Dendritic cell treated with granulocyte-macrophage colony-stimulating factor and Interleukin-4, amounts not matched to agents 40 ng/mL and 50 ng/mL, for 4 days (primary cell): Measurements from ENCODE around the gene ERGIC1.
"Not testable (repeated sequence)": the region's sequence is repeated elsewhere in the genome, so short reads cannot be mapped to it uniquely, and the experiment has no call there.

Experiments used
- H3K27ac Mint-ChIP-seq: one replicate; pipeline ENCODE4 v1.8.0; 2022; ENCODE audit warnings: mild to moderate bottlenecking, mixed read lengths
- H3K27me3 Mint-ChIP-seq: one replicate; pipeline ENCODE4 v1.8.0; 2022; ENCODE audit warnings: mild to moderate bottlenecking, mixed read lengths
- H3K36me3 Mint-ChIP-seq: one replicate; pipeline ENCODE4 v1.8.0; 2022; ENCODE audit warnings: low read depth, mixed read lengths
- H3K4me1 Mint-ChIP-seq: one replicate; pipeline ENCODE4 v1.8.0; 2022; ENCODE audit warnings: low read depth, mixed read lengths
- H3K4me3 Mint-ChIP-seq: one replicate; pipeline ENCODE4 v1.8.0; 2022; ENCODE audit warnings: mild to moderate bottlenecking, moderate library complexity, mixed read lengths
- H3K9me3 Mint-ChIP-seq: one replicate; pipeline ENCODE4 v1.8.0; 2022; ENCODE audit warnings: mixed read lengths
- intact Hi-C: fragments of 100-400 bp; cut with micrococcal nuclease; formaldehyde crosslinking; loops from one replicate; pipeline ENCODE4 v1.15.0; 2022

ERGIC1 gene

GRCh38 chr5:172862165-172862801, 28.2 kb downstream of the ERGIC1 start:
- no peak overlapping the region for H3K27ac Mint-ChIP-seq
- peaks cover 23% of the 10 kb centered on the region for H3K4me1 Mint-ChIP-seq
- no peaks in the 10 kb centered on the region for H3K27me3 Mint-ChIP-seq
- intact Hi-C loops: no loop called here
- H3K36me3 Mint-ChIP-seq: peaks cover 7% of the 10 kb centered on the region
- H3K9me3 Mint-ChIP-seq: no peaks in the 10 kb centered on the region
- H3K4me3 Mint-ChIP-seq: no peak overlapping the region

DNA sequence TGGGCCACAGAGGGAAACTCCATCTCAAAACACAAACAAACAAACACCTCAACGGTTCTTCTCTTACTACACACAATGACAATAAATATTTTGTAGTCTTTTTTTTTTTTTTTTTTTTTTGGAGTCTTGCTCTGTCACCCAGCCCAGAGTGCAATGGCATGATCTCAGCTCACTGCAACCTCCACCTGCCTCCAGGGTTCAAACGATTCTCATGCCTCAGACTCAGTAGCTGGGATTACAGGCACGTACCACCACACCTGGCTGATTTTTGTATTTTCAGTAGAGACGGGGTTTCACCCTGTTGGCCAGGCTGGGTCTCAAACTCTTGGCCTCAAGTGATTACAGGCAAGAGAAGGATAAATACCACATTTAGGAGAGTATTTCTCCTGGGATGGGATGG, 30.1 kb downstream of the ERGIC1 start:
- peaks cover 29% of the 10 kb centered on the region for H3K4me1 Mint-ChIP-seq
- H3K36me3 Mint-ChIP-seq, intact Hi-C loops, H3K27ac Mint-ChIP-seq, H3K9me3 Mint-ChIP-seq, H3K4me3 Mint-ChIP-seq, H3K27me3 Mint-ChIP-seq: not testable (repeated sequence)

GRCh38 chr5:172864747-172865146, 30.7 kb downstream of the ERGIC1 start:
- Mint-ChIP-seq H3K36me3 (no peaks in the 10 kb centered on the region), H3K9me3 (no peaks in the 10 kb centered on the region), H3K27ac (no peak overlapping the region), H3K27me3 (no peaks in the 10 kb centered on the region), H3K4me1 (peaks cover 29% of the 10 kb centered on the region), H3K4me3 (no peak overlapping the region)
- intact Hi-C loops: no loop called here

DNA sequence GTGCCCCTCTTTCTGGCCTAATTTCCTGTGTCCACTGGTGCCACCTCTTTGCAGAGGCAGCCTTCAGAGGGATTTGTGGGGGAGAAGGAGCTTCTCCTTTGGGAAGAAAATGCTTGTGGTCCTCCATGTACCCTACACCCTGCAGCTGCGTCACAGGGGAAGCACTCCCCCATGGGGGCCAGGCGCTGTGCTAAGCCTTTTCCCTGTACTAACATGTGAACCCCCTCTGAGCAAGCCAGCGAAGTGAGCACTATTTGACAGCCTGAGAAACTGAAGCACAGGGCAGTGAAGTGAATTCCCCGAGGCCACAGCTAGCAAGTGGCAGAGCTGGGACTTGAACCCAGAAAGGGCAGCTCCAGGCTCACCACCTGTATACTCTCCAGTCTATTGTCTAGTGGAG, 32.3 kb downstream of the ERGIC1 start:
- H3K4me1 Mint-ChIP-seq: peaks cover 19% of the 10 kb centered on the region
- no peak overlapping the region for H3K27ac Mint-ChIP-seq
- H3K4me3 Mint-ChIP-seq: no peak overlapping the region
- intact Hi-C loops: no loop called here
- no peaks in the 10 kb centered on the region for H3K9me3 Mint-ChIP-seq
- no peaks in the 10 kb centered on the region for H3K36me3 Mint-ChIP-seq
- H3K27me3 Mint-ChIP-seq: no peaks in the 10 kb centered on the region

DNA sequence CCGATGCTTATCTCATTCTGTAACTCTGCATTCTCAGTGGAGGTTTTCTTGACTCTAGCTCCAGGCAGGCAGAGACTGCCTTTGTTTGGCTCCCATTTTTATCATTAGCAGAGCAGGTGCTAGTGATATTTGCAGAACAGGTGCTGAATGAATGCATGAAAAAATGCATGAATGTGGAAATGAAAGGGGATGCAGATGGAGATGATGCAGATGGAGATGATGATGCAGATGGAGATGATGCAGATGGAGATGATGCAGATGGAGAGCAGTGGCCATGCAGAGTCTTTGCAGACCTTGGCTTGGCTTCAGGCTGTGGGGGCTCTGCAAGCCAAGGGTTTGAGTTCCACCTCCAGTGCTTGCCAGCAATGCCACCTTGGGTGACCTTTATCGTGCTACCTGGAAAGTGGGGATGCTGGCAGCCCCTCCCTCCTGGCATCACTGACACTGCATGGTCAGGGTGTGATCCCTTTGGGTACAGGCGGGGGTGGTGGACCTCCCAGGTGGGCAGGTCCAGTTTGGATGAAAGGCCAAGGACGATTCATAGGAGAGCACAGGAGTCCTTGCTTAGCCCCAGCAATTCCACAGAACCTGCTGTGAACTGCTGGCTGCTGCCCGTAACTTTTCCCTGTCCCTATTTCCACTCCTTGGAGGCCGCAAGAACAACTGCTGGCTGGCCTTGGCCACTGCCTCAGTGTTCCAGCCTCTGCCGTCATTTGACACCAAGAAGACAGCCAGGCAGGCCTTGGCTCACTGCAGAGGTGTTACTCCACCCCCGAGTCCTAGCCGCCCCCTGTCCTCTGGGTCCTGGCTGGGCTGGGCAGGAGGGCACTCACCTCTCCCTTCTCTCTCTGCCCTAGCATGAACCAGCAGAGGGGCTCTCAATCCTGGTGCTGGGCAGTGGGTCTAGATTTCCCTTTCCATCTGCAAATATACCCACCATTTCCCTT, 33.0 kb downstream of the ERGIC1 start:
- Mint-ChIP-seq H3K27ac (peak overlapping the region; percentile 35), H3K4me3 (no peak overlapping the region), H3K27me3 (no peaks in the 10 kb centered on the region), H3K9me3 (no peaks in the 10 kb centered on the region), H3K36me3 (no peaks in the 10 kb centered on the region), H3K4me1 (peaks cover 12% of the 10 kb centered on the region)
- intact Hi-C loops: no loop called here

GRCh38 chr5:172867761-172868435, 33.8 kb downstream of the ERGIC1 start:
- H3K4me3 Mint-ChIP-seq: no peak overlapping the region
- H3K27me3 Mint-ChIP-seq: no peaks in the 10 kb centered on the region
- H3K9me3 Mint-ChIP-seq: no peaks in the 10 kb centered on the region
- no peaks in the 10 kb centered on the region for H3K36me3 Mint-ChIP-seq
- H3K4me1 Mint-ChIP-seq: peaks cover 6% of the 10 kb centered on the region
- peak overlapping the region; percentile 70 for H3K27ac Mint-ChIP-seq
- intact Hi-C loops: no loop called here

DNA sequence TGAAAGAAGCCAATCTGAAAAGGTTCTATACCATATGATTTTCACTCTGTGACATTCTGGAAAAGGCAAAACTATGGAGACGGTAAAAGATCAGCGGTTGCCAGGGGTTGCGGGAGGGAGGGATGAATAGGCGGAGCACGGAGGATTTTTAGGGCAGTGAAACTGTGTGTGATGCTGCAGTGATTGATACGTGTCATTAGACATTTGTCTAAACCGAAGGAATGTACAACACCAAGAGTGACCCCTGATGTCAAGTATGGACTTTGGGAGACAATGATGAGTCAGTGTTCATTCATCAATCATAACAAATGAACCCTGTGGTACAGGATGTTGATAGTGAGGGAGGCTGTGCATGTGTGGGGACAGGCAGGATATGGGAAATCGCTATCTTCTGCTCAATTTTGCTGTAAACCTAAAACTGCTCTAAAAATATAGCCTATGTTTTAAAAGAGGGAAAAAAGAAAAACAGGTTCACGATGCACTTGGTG, 34.4 kb downstream of the ERGIC1 start:
- H3K27ac Mint-ChIP-seq: peak overlapping the region; percentile 70
- H3K4me1 Mint-ChIP-seq: peaks cover 6% of the 10 kb centered on the region
- H3K27me3 Mint-ChIP-seq: no peaks in the 10 kb centered on the region
- intact Hi-C loops: no loop called here
- H3K9me3 Mint-ChIP-seq: no peaks in the 10 kb centered on the region
- no peak overlapping the region for H3K4me3 Mint-ChIP-seq
- no peaks in the 10 kb centered on the region for H3K36me3 Mint-ChIP-seq

GRCh38 chr5:172868924-172869591, 35.0 kb downstream of the ERGIC1 start:
- peaks cover 6% of the 10 kb centered on the region for H3K4me1 Mint-ChIP-seq
- no peaks in the 10 kb centered on the region for H3K36me3 Mint-ChIP-seq
- intact Hi-C loops: no loop called here
- no peaks in the 10 kb centered on the region for H3K27me3 Mint-ChIP-seq
- H3K4me3 Mint-ChIP-seq: no peak overlapping the region
- no peaks in the 10 kb centered on the region for H3K9me3 Mint-ChIP-seq
- peak overlapping the region; percentile 70 for H3K27ac Mint-ChIP-seq

DNA sequence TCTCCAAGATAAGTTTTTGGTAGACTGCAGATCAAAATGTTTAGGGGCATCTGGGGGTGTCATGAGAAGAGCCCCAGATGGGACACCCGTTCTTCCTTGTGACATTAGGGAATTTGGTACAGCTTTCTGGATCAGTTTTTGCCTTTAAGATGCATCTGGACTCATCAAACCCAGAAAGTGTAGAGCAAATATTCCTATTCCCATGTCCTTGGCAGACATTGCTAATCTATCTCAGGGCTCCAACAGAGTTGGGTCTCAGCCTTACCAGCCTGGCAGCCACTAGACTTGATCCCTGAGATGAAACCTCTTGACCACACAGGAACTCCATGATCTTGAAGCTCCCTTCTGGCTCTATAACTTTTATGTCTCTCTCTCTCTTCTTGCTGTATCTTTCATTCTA, 35.6 kb downstream of the ERGIC1 start:
- no peak overlapping the region for H3K4me3 Mint-ChIP-seq
- peak overlapping the region; percentile 70 for H3K27ac Mint-ChIP-seq
- intact Hi-C loops: loop anchor here (1.0 to 5.0 kb wide), 2 partner anchors 32 to 97 kb away; no protein-coding TSS in a partner anchor
- H3K4me1 Mint-ChIP-seq: peaks cover 6% of the 10 kb centered on the region
- no peaks in the 10 kb centered on the region for H3K9me3 Mint-ChIP-seq
- H3K36me3 Mint-ChIP-seq: no peaks in the 10 kb centered on the region
- H3K27me3 Mint-ChIP-seq: no peaks in the 10 kb centered on the region

DNA sequence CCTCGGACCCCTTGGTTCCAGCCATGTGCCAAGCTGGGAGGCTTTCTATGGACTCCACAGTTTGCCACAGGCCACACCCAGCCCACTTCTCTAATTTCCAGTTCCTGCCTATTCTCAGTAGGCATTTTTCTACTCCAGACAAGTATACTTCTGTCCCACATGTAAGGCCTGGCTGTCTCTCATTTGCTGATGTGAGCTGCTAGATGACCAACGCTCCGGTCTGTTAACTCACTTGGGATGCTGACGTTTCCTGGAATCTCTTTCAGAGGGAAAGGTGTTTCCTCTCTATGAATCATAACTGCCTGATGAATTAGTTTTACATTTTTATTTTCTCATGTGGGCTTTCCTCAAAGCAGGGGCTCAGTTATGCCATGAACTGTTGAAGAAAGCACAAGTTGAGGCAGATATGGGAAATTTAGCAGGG, 36.3 kb downstream of the ERGIC1 start:
- H3K9me3 Mint-ChIP-seq: no peaks in the 10 kb centered on the region
- no peak overlapping the region for H3K27ac Mint-ChIP-seq
- no peaks in the 10 kb centered on the region for H3K27me3 Mint-ChIP-seq
- intact Hi-C loops: loop anchor here (1.0 to 5.0 kb wide), 2 partner anchors 33 to 98 kb away; no protein-coding TSS in a partner anchor
- H3K4me1 Mint-ChIP-seq: peaks cover 6% of the 10 kb centered on the region
- no peaks in the 10 kb centered on the region for H3K36me3 Mint-ChIP-seq
- no peak overlapping the region for H3K4me3 Mint-ChIP-seq

DNA sequence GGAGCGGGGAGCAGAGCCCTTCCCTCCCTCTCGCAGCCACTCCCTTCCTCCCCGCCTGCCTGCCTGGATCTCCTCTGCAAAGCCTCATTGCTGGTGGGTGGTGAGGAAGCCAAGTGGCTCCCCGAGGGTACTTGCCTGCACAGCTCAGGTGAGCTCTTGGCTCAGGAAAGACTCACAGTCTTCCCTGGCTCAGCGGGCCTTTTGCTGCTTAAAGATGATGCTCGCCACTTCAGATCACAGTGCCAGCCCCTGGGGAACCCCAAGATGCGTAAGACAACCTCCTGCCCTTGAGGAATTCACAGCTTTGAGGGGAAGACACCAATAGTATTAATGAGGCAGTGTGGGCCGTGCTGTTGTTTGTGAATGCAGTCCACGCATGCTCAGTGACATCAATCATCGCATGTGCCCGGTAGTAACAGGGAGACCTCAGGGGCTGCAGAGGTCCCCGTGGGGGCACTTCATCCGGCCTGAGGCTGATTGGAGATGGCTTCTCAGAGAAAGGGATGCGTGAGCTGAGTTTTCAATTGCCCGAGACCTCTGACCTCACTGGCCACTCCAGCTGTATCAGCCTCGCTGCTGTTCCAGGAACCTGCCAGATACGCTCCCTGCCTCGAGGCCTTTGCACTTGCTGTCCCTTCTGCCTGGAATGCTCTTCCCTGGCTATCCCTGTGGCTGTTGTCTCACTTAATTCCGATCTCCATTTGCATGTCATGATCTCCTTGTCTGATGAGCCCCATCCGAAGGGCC, 36.8 kb downstream of the ERGIC1 start:
- peaks cover 6% of the 10 kb centered on the region for H3K4me1 Mint-ChIP-seq

DNA sequence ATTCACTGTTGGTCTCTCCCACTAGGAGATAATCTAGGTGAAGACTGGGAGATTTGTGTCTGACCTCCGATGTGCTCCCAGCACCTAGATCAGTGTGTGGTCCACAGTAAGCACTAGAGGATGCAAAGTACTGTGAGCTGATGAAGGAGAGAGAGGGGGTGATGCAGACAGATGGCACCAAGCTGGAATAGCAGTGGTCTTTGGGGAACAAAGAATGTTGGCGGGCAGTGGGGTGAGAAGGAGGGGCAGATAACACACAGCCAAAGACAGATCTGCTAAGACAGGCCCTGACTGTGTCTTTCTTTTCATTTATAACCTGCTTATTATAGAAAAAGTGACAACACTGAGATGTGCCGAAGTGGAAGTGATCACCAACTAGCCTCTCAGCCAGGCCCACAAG, 37.5 kb downstream of the ERGIC1 start:
- Mint-ChIP-seq H3K4me3 (no peak overlapping the region), H3K4me1 (peaks cover 6% of the 10 kb centered on the region), H3K9me3 (no peaks in the 10 kb centered on the region), H3K27me3 (no peaks in the 10 kb centered on the region), H3K27ac (no peak overlapping the region), H3K36me3 (no peaks in the 10 kb centered on the region)
- intact Hi-C loops: loop anchor here (5.0 kb wide), 1 partner anchor 34 kb away; no protein-coding TSS in a partner anchor

More for the DNA sequence above, 36.8 kb downstream of the ERGIC1 start:
- no peak overlapping the region for H3K27ac Mint-ChIP-seq
- no peak overlapping the region for H3K4me3 Mint-ChIP-seq
- H3K27me3 Mint-ChIP-seq: no peaks in the 10 kb centered on the region
- H3K36me3 Mint-ChIP-seq: no peaks in the 10 kb centered on the region
- intact Hi-C loops: loop anchor here (1.0 to 5.0 kb wide), 2 partner anchors 34 to 99 kb away; no protein-coding TSS in a partner anchor
- H3K9me3 Mint-ChIP-seq: no peaks in the 10 kb centered on the region

- H3K27me3 Mint-ChIP-seq: no peaks in the 10 kb centered on the region
- H3K4me1 Mint-ChIP-seq: peaks cover 6% of the 10 kb centered on the region
- no peaks in the 10 kb centered on the region for H3K9me3 Mint-ChIP-seq
- no peak overlapping the region for H3K27ac Mint-ChIP-seq
- intact Hi-C loops: loop anchor here (5.0 kb wide), 1 partner anchor 35 kb away; no protein-coding TSS in a partner anchor
- no peak overlapping the region for H3K4me3 Mint-ChIP-seq
- no peaks in the 10 kb centered on the region for H3K36me3 Mint-ChIP-seq
Measured at GRCh38 chr5:172871982-172872381, 37.9 kb downstream of the ERGIC1 start.
